Stimulated activated naive CD4-positive, alpha-beta T cell (primary cell): ENCODE measurements around the gene HNRNPC.
"Not testable (repeated sequence)": the region's sequence is repeated elsewhere in the genome, so short reads cannot be mapped to it uniquely, and the experiment has no call there.

ENCODE experiments used
- DNase-seq, 6 experiments: peaks; one replicate each; lab custom pipeline; 2025; lab: John Stamatoyannopoulos, UW

The HNRNPC gene

GRCh38 chr14:21269252-21270046 is at the start of gene HNRNPC:
Gene HNRNPC, minus strand, starts transcription at chr14:21269442. Its CDS starts 35,249 bp downstream, at chr14:21234193.
- peak; percentile 99 to 100 (median 100) for DNase-seq

- no peak for DNase-seq
Observed at GRCh38 chr14:21317398-21317797, 48.2 kb upstream of the HNRNPC start.

- no peak for DNase-seq
Observed at GRCh38 chr14:21313512-21313911, 44.3 kb upstream of the HNRNPC start.

GRCh38 chr14:21311614-21312013 is 42.4 kb upstream of the HNRNPC start:
- no peak for DNase-seq

- no peak for DNase-seq
Observed at GRCh38 chr14:21309956-21310355, 40.7 kb upstream of the HNRNPC start.

GRCh38 chr14:21309238-21309636 is 40.0 kb upstream of the HNRNPC start:
- DNase-seq = no peak

- DNase-seq = peak; percentile 44 to 79 (median 72)
Observed at GRCh38 chr14:21308479-21309237, 39.4 kb upstream of the HNRNPC start.

- DNase-seq = no peak
Observed at GRCh38 chr14:21308132-21308478, 38.9 kb upstream of the HNRNPC start.

- DNase-seq = no peak
Observed at GRCh38 chr14:21307637-21308036, 38.4 kb upstream of the HNRNPC start.

GRCh38 chr14:21302836-21303140 is 33.5 kb upstream of the HNRNPC start:
- DNase-seq = not testable (repeated sequence)

GRCh38 chr14:21302013-21302835 is 33.0 kb upstream of the HNRNPC start:
- no peak for DNase-seq

- peak in 3 of 6 experiments; percentile 2 to 11 (median 5) for DNase-seq
Observed at GRCh38 chr14:21300892-21301291, 31.6 kb upstream of the HNRNPC start.

- no peak for DNase-seq
Observed at GRCh38 chr14:21299562-21300130, 30.4 kb upstream of the HNRNPC start.

- DNase-seq = no peak
Observed at GRCh38 chr14:21298358-21298757, 29.1 kb upstream of the HNRNPC start.

GRCh38 chr14:21294026-21294425 is 24.8 kb upstream of the HNRNPC start:
- not testable (repeated sequence) for DNase-seq

- DNase-seq = no peak
Observed at GRCh38 chr14:21287168-21287567, 17.9 kb upstream of the HNRNPC start.

- DNase-seq = not testable (repeated sequence)
Observed at GRCh38 chr14:21286516-21286915, 17.3 kb upstream of the HNRNPC start.

- DNase-seq = not testable (repeated sequence)
Observed at GRCh38 chr14:21281917-21282316, 12.7 kb upstream of the HNRNPC start.

- no peak for DNase-seq
Observed at GRCh38 chr14:21279783-21280182, 10.5 kb upstream of the HNRNPC start, which contains the start of gene RPGRIP1. Gene RPGRIP1, plus strand, starts transcription at chr14:21280083. Its CDS starts 7,894 bp downstream, at chr14:21287977.

- no peak for DNase-seq
Observed at GRCh38 chr14:21278632-21279031, 9.4 kb upstream of the HNRNPC start.

- DNase-seq = no peak
Observed at GRCh38 chr14:21275261-21275858, 6.1 kb upstream of the HNRNPC start.

GRCh38 chr14:21272661-21273060 is 3.4 kb upstream of the HNRNPC start:
- DNase-seq = not testable (repeated sequence)
